ENCODE results near the gene STAT1. TPM values are rescaled to one million over a fixed set of nuclear protein-coding genes. Genes with fewer than 3 reads are reported as not detected.
"Not testable (repeated sequence)": the region's sequence is repeated elsewhere in the genome, so short reads cannot be mapped to it uniquely, and the experiment has no call there.

The STAT1 gene
- total and polyA plus RNA-seq, 10 of the 15 experiments (the other 5 are each of a cell fraction or from before 2014, with no cell fraction given): 81.8 to 398 (median 307) TPM

DNA sequence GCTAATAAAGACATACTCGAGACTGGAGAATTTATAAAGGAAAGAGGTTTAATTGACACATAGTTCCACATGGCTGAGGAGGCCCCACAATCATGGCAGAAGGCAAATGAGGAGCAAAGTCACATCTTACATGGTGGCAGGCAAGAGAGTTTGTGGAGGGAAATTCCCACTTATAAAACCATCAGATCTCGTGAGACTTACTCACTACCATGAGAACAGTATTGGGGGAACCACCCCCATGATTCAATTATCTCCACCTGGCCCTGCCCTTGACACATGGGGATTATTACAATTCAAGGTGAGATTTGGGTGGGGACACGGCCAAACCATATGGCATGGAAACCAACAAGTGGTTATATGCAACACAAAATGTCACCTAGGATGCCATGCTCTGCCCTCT is 18.7 kb downstream of the STAT1 start:
- BruUV-seq (replicated peaks); H3K79me2 ChIP-seq (ENCODE audit: control insufficient read depth, insufficient read depth, low read length); DNase-seq (ENCODE audit: low read depth, low spot score); FAIRE-seq; intact Hi-C loops (cut with micrococcal nuclease; ENCODE audit: unreplicated experiment); ATAC-seq; H3K27ac ChIP-seq (ENCODE audit: control insufficient read depth, insufficient read depth); H3K4me1 ChIP-seq (ENCODE audit: control insufficient read depth, insufficient read depth, low read length); POLR2A ChIA-PET; H3K9me3 ChIP-seq (replicated peaks; ENCODE audit: control insufficient read depth, insufficient read depth, low read length); RAD21 ChIA-PET (ENCODE audit: unreplicated experiment); in situ Hi-C loops (cut with MboI); H3K9ac ChIP-seq (ENCODE audit: control insufficient read depth, insufficient read depth, low read length); CTCF ChIA-PET; H2AFZ ChIP-seq (ENCODE audit: control insufficient read depth, low read depth, low read length); H3K4me2 ChIP-seq (ENCODE audit: control insufficient read depth, insufficient read depth); H3K4me3 ChIP-seq; H3K27me3 ChIP-seq (replicated peaks in 1 of 2; ENCODE audit: control insufficient read depth in 2 of 2, insufficient read depth in 2 of 2, low read length in 1 of 2): not testable (repeated sequence)
- WGBS (ENCODE audit: insufficient coverage, insufficient replicate concordance, low lambda C conversion rate, missing lambda C conversion rate): 85% methylated on average over 3 of the region's 3 CpGs
- SMC1A ChIA-PET (ENCODE audit: uncharacterized antibody, unreplicated experiment): interaction anchor here (1.2 kb wide), 1 partner anchor 37 kb away, joined by 3 read pairs; no protein-coding TSS in a partner anchor
- H3K36me3 ChIP-seq (ENCODE audit: control insufficient read depth in 2 of 2, insufficient read depth in 2 of 2, low read length in 1 of 2): peaks cover 46 to 74% of the 10 kb centered on the region in 2 experiments
- TF ChIP-seq POLR2AphosphoS5 (IDR thresholded peaks at IDR 0.05; ENCODE audit: low read length) (peak; percentile 17; the same call in 1 of the 2 replicates), POLR2AphosphoS2 (IDR thresholded peaks at IDR 0.05; ENCODE audit: low read depth, low read length) (0 out of 2 replicates have a peak, but pooled peaks have one; percentile 5)
- peaks cover 16% of the 10 kb centered on the region for H4K20me1 ChIP-seq (ENCODE audit: control insufficient read depth, insufficient read depth)

DNA sequence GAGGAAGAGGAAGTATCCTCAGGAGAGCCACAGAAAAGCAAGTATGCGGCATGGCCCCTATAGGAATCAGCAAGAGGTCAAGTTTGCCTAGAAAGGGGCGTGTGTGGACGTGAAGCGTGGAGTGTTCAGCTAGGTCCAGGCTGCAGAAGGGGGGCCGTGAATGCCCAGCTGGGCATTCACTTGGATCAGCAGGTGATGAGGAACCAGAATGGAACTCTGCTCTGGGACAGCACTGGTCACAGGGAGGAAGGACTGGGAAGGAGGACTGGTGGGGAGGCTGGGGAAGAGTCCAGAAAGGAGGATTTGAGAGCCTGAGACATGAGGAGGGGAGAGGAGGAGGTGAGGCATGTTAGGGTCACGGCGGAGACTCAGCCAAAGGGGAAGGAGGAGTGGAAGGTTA is 19.8 kb downstream of the STAT1 start:
- ChIA-PET SMC1A (ENCODE audit: uncharacterized antibody, unreplicated experiment) (no interaction called here), POLR2A (interaction anchor here (1.5 kb wide), 1 partner anchor 8 kb away, joined by 4 read pairs; no protein-coding TSS in a partner anchor), RAD21 (ENCODE audit: unreplicated experiment) (interaction anchor here (0.8 kb wide), 1 partner anchor 16 kb away, joined by 3 read pairs; no protein-coding TSS in a partner anchor), CTCF (interaction anchor here (1.3 kb wide), 1 partner anchor 11 kb away, joined by 5 read pairs; no protein-coding TSS in a partner anchor)
- peaks cover 42 to 72% of the 10 kb centered on the region in 2 experiments for H3K36me3 ChIP-seq (ENCODE audit: control insufficient read depth in 2 of 2, insufficient read depth in 2 of 2, low read length in 1 of 2)
- no peak overlapping the region for H2AFZ ChIP-seq (ENCODE audit: control insufficient read depth, low read depth, low read length)
- DNase-seq (ENCODE audit: low read depth, low spot score): no peak
- H3K27ac ChIP-seq (ENCODE audit: control insufficient read depth, insufficient read depth): no peak overlapping the region
- H3K9me3 ChIP-seq (replicated peaks; ENCODE audit: control insufficient read depth, insufficient read depth, low read length): peaks cover 3% of the 10 kb centered on the region; the same call in 2 of the 3 replicates
- no peaks in the 10 kb centered on the region for H3K27me3 ChIP-seq (replicated peaks in 1 of 2; ENCODE audit: control insufficient read depth in 2 of 2, insufficient read depth in 2 of 2, low read length in 1 of 2)
- H4K20me1 ChIP-seq (ENCODE audit: control insufficient read depth, insufficient read depth): peaks cover 14% of the 10 kb centered on the region
- no peak for ATAC-seq
- no peak overlapping the region for H3K4me2 ChIP-seq (ENCODE audit: control insufficient read depth, insufficient read depth)
- no peak for FAIRE-seq
- peaks cover 2% of the 10 kb centered on the region; the same call in 1 of the 2 replicates for H3K4me1 ChIP-seq (ENCODE audit: control insufficient read depth, insufficient read depth, low read length)
- no peak overlapping the region for H3K9ac ChIP-seq (ENCODE audit: control insufficient read depth, insufficient read depth, low read length)
- intact Hi-C loops (cut with micrococcal nuclease; ENCODE audit: unreplicated experiment) (no loop called here), in situ Hi-C loops (cut with MboI) (no loop called here)
- peak; percentile 66 for TF ChIP-seq POLR2A (IDR thresholded peaks at IDR 0.05; ENCODE audit: low read depth, low read length)
- peak; percentile 45; the same call in 1 of the 2 replicates for TF ChIP-seq POLR2AphosphoS5 (IDR thresholded peaks at IDR 0.05; ENCODE audit: low read length)
- no peak for TF ChIP-seq CHD4 (IDR thresholded peaks at IDR 0.05)
- TF ChIP-seq USF1 (IDR thresholded peaks at IDR 0.05; ENCODE audit: borderline replicate concordance, extremely low read length, insufficient read depth, low read depth, low read length): no peak
- H3K4me3 ChIP-seq: no peak overlapping the region
- BruUV-seq (replicated peaks): no TSS peak
- H3K79me2 ChIP-seq (ENCODE audit: control insufficient read depth, insufficient read depth, low read length): peaks cover 8% of the 10 kb centered on the region; the same call in 1 of the 2 replicates
- 85% methylated on average over 7 of the region's 7 CpGs for WGBS (ENCODE audit: insufficient coverage, insufficient replicate concordance, low lambda C conversion rate, missing lambda C conversion rate)

All from GM12878 (cell line).